Measurements from ENCODE around the gene RNASET2. TPM values are rescaled to one million over a fixed set of nuclear protein-coding genes. Genes with fewer than 3 reads are reported as not detected.

The RNASET2 gene
- total RNA-seq, 1 donor = 22.5 TPM

GRCh38 chr6:166928644-166929541 is 27.5 kb downstream of the RNASET2 start:
- no peak for DNase-seq (ENCODE audit: low read depth)
- H3K4me3 ChIP-seq (ENCODE audit: low read depth, low read length) = no peak overlapping the region
- TF ChIP-seq CTCF (IDR thresholded peaks at IDR 0.05; ENCODE audit: insufficient read depth, low read depth, low read length) = no peak

- no peak for TF ChIP-seq CTCF (IDR thresholded peaks at IDR 0.05; ENCODE audit: insufficient read depth, low read depth, low read length)
- DNase-seq (ENCODE audit: low read depth) = no peak
- no peak overlapping the region for H3K4me3 ChIP-seq (ENCODE audit: low read depth, low read length)
Observed at GRCh38 chr6:166927935-166928643, 28.3 kb downstream of the RNASET2 start.

- no peak for TF ChIP-seq CTCF (IDR thresholded peaks at IDR 0.05; ENCODE audit: insufficient read depth, low read depth, low read length)
- DNase-seq (ENCODE audit: low read depth) = no peak
- H3K4me3 ChIP-seq (ENCODE audit: low read depth, low read length) = no peak overlapping the region
Observed at GRCh38 chr6:166927240-166927934, 29.0 kb downstream of the RNASET2 start.

- no peak for DNase-seq (ENCODE audit: low read depth)
- no peak overlapping the region for H3K4me3 ChIP-seq (ENCODE audit: low read depth, low read length)
- TF ChIP-seq CTCF (IDR thresholded peaks at IDR 0.05; ENCODE audit: insufficient read depth, low read depth, low read length) = no peak
Observed at GRCh38 chr6:166926748-166927147, 29.6 kb downstream of the RNASET2 start.

GRCh38 chr6:166925141-166925996 is 31.0 kb downstream of the RNASET2 start:
- TF ChIP-seq CTCF (IDR thresholded peaks at IDR 0.05; ENCODE audit: insufficient read depth, low read depth, low read length) = no peak
- H3K4me3 ChIP-seq (ENCODE audit: low read depth, low read length) = no peak overlapping the region
- no peak for DNase-seq (ENCODE audit: low read depth)

- no peak for TF ChIP-seq CTCF (IDR thresholded peaks at IDR 0.05; ENCODE audit: insufficient read depth, low read depth, low read length)
- no peak overlapping the region for H3K4me3 ChIP-seq (ENCODE audit: low read depth, low read length)
- no peak for DNase-seq (ENCODE audit: low read depth)
Observed at GRCh38 chr6:166924531-166924930, 31.8 kb downstream of the RNASET2 start.

Data from fibroblast of villous mesenchyme (primary cell).